ENCODE data around the gene STARD9. TPM values are rescaled to one million over a fixed set of nuclear protein-coding genes. Genes with fewer than 3 reads are reported as not detected.

STARD9 gene
- total and polyA plus RNA-seq, 2 of the 4 experiments (the other 2 are of a cell fraction): 2.0 to 3.2 TPM

GRCh38 chr15:42727750-42728381 lies 152.5 kb downstream of the STARD9 start:
- Histone ChIP-seq H2BK5ac (ENCODE audit: low read depth, low read length, poor library complexity, severe bottlenecking) (no peak overlapping the region), H2AK5ac (ENCODE audit: low read depth, low read length) (no peak overlapping the region), H3K4me3 (ENCODE audit: insufficient read depth, low read depth, low read length) (no peak overlapping the region), H4K5ac (ENCODE audit: low read depth, low read length) (no peak overlapping the region), H3K9me3 (ENCODE audit: control insufficient read depth, insufficient read depth, low read length) (no peaks in the 10 kb centered on the region), H3K4ac (ENCODE audit: low read depth, low read length) (no peak overlapping the region), H2BK15ac (ENCODE audit: low read depth, low read length) (no peak overlapping the region), H3K4me1 (ENCODE audit: control insufficient read depth, insufficient read depth, low read length) (no peaks in the 10 kb centered on the region), H3K79me1 (ENCODE audit: low read depth in 1 of 2, low read length in 2 of 2) (peaks cover 0 to 9% of the 10 kb centered on the region in 2 experiments; a peak in 2 of 4 replicates), H3K27ac (ENCODE audit: insufficient read depth, low read length) (no peak overlapping the region), H3K18ac (ENCODE audit: low read depth, low read length) (no peak overlapping the region), H3K14ac (replicated peaks; ENCODE audit: low read depth, low read length) (no peak overlapping the region), H4K91ac (ENCODE audit: insufficient read depth, low read depth, low read length) (no peak overlapping the region), H3K36me3 (ENCODE audit: control insufficient read depth, insufficient read depth, low read length) (peaks cover 82% of the 10 kb centered on the region), H2AK9ac (replicated peaks; ENCODE audit: low read depth, low read length, poor library complexity) (no peak overlapping the region), H2AFZ (replicated peaks; ENCODE audit: low read length, poor library complexity) (no peak overlapping the region), H4K8ac (ENCODE audit: low read depth in 2 of 2, low read length in 2 of 2) (no peak overlapping the region), H3K4me2 (ENCODE audit: low read depth, low read length) (no peak overlapping the region), H3K9ac (ENCODE audit: low read depth, low read length) (no peak overlapping the region), H3K27me3 (ENCODE audit: control insufficient read depth, insufficient read depth, low read length) (no peaks in the 10 kb centered on the region), H4K20me1 (ENCODE audit: insufficient read depth, low read length) (no peaks in the 10 kb centered on the region; the same call in 1 of the 2 replicates), H2BK20ac (ENCODE audit: low read depth, low read length) (no peak overlapping the region), H3K9me1 (ENCODE audit: insufficient read depth, low read length) (no peaks in the 10 kb centered on the region), H3K56ac (ENCODE audit: extremely low read depth, insufficient read depth, low read length) (no peak overlapping the region), H3K23ac (ENCODE audit: low read depth, low read length) (no peak overlapping the region), H2BK120ac (ENCODE audit: low read depth, low read length) (no peak overlapping the region)
- CTCF ChIA-PET: interaction anchor here (0.5 kb wide), 1 partner anchor 230 kb away, joined by 4 read pairs; no protein-coding TSS in a partner anchor
- ATAC-seq (ENCODE audit: low read depth) (no peak), DNase-seq (no peak)
- dilution Hi-C loops (cut with HindIII; ENCODE audit: low sequenced_read_pairs, unreplicated experiment): no loop called here
- TF ChIP-seq SMC3 (IDR thresholded peaks at IDR 0.05; ENCODE audit: low read depth, low read length): no peak
- TF ChIP-seq MAZ (IDR thresholded peaks at IDR 0.05; ENCODE audit: borderline replicate concordance, low read depth, low read length): no peak
- TF ChIP-seq FOS (IDR thresholded peaks at IDR 0.05; ENCODE audit: low read depth, low read length): no peak
- no peak for TF ChIP-seq MAFK (IDR thresholded peaks at IDR 0.05; ENCODE audit: low read depth, low read length)
- TF ChIP-seq BHLHE40 (IDR thresholded peaks at IDR 0.05; ENCODE audit: low read depth, low read length): no peak
- no peak for TF ChIP-seq ELK1 (IDR thresholded peaks at IDR 0.05; ENCODE audit: borderline replicate concordance, low read depth, low read length)
- TF ChIP-seq RCOR1 (IDR thresholded peaks at IDR 0.05; ENCODE audit: insufficient replicate concordance, low read length): no peak
- TF ChIP-seq CHD1 (IDR thresholded peaks at IDR 0.05; ENCODE audit: low read depth, low read length): no peak
- TF ChIP-seq POLR2A (IDR thresholded peaks at IDR 0.05; ENCODE audit: low read depth, low read length): no peak
- TF ChIP-seq MXI1 (IDR thresholded peaks at IDR 0.05; ENCODE audit: borderline replicate concordance, low read depth, low read length): no peak
- TF ChIP-seq RFX5 (IDR thresholded peaks at IDR 0.05; ENCODE audit: low read depth, low read length): no peak
- TF ChIP-seq NFE2L2 (IDR thresholded peaks at IDR 0.05; ENCODE audit: low read depth, low read length): no peak
- intact Hi-C loops (cut with micrococcal nuclease): no loop called here
- in situ Hi-C loops (cut with MboI; ENCODE audit: low sequenced_read_pairs): no loop called here
- WGBS, 2 experiments (ENCODE audit: extremely low coverage in 2 of 2, insufficient read length in 1 of 2): 84% methylated on average over 5 of the region's 13 CpGs; no CpG with 5 or more reads in 1 of the 2 experiments
- POLR2A ChIA-PET (ENCODE audit: unreplicated experiment): no interaction called here
- no TSS peak for BruUV-seq (replicated peaks)

Data from IMR-90 (cell line).